ENCODE results near the gene CBFA2T2. TPM values are rescaled to one million over a fixed set of nuclear protein-coding genes. Genes with fewer than 3 reads are reported as not detected.

The CBFA2T2 gene
- total RNA-seq, 2 donors from 2014 or later = 14.8 to 18.0 TPM

DNA sequence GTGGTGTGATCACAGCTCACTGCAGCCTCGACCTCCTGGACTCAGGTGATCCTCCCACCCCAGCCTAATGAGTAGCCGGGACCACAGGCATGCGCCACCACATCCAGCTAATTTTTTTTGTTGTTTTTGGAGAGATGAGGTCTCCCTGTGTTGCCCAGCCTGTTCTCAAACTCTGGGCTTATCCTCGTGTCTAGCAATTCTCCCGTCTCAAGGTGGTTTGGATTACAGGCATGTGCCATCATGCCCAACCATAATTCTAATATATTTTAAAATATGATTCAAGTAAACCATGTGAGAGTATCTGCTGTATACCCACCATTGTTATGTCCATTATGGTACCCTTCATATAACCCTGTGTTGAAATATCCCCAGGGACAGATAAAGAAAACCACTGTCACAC lies 112.0 kb downstream of the CBFA2T2 start:
- no peak for ATAC-seq (ENCODE audit: insufficient number of reproducible peaks, low FRiP score, low read depth)
- Histone ChIP-seq H3K4me3 (no peak overlapping the region), H3K27ac (no peak overlapping the region), H3K27me3 (replicated peaks; ENCODE audit: insufficient read depth) (no peaks in the 10 kb centered on the region), H3K4me1 (ENCODE audit: control insufficient read depth in 1 of 2, low read depth in 2 of 2) (no peaks in the 10 kb centered on the region), H3K36me3 (no peaks in the 10 kb centered on the region), H3K9me3 (no peaks in the 10 kb centered on the region)
- TF ChIP-seq, protein P1, sequence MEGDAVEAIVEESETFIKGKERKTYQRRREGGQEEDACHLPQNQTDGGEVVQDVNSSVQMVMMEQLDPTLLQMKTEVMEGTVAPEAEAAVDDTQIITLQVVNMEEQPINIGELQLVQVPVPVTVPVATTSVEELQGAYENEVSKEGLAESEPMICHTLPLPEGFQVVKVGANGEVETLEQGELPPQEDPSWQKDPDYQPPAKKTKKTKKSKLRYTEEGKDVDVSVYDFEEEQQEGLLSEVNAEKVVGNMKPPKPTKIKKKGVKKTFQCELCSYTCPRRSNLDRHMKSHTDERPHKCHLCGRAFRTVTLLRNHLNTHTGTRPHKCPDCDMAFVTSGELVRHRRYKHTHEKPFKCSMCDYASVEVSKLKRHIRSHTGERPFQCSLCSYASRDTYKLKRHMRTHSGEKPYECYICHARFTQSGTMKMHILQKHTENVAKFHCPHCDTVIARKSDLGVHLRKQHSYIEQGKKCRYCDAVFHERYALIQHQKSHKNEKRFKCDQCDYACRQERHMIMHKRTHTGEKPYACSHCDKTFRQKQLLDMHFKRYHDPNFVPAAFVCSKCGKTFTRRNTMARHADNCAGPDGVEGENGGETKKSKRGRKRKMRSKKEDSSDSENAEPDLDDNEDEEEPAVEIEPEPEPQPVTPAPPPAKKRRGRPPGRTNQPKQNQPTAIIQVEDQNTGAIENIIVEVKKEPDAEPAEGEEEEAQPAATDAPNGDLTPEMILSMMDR (IDR thresholded peaks at IDR 0.05) = no peak
- no peak for DNase-seq (ENCODE audit: low spot score)

DNA sequence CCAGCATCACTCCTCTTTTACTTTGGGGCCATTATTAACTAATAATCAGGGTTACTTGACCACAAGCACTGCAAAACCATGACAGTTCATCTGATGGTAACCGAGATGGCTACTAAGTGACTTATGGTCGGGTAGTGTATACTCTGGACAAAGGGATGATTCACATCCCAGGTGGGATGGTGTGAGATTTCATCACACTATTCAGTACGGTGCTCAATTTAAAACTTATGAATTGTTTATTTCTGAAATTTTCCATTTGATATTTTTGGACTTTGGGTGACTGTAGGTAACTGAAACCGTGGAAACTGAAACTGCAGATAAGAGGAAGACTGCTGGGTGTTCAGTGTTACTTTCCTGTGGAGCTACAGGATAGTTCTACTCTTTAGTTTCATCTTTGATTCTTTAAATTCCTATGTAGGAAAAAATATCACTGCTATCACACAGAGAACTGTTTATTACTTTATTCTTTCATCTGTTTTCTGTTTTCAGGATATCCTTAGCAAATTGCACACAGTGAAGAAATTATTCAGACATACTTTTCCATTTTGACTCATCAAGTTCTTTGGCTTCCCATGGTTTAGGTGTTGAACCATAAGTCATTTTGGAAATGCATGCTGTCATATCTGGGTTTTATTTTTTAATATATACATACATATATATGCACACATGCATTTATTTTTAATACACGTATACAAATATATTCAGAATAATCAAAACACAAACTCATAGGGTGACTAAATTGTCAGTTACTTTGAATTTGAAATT lies 113.1 kb downstream of the CBFA2T2 start:
- Histone ChIP-seq H3K9me3 (no peaks in the 10 kb centered on the region), H3K4me1 (ENCODE audit: control insufficient read depth in 1 of 2, low read depth in 2 of 2) (no peaks in the 10 kb centered on the region), H3K36me3 (peaks cover 3% of the 10 kb centered on the region), H3K27me3 (replicated peaks; ENCODE audit: insufficient read depth) (no peaks in the 10 kb centered on the region), H3K27ac (no peak overlapping the region), H3K4me3 (no peak overlapping the region)
- ATAC-seq (ENCODE audit: insufficient number of reproducible peaks, low FRiP score, low read depth) = no peak
- TF ChIP-seq, protein P1 (IDR thresholded peaks at IDR 0.05) = no peak
- no peak for DNase-seq (ENCODE audit: low spot score)

DNA sequence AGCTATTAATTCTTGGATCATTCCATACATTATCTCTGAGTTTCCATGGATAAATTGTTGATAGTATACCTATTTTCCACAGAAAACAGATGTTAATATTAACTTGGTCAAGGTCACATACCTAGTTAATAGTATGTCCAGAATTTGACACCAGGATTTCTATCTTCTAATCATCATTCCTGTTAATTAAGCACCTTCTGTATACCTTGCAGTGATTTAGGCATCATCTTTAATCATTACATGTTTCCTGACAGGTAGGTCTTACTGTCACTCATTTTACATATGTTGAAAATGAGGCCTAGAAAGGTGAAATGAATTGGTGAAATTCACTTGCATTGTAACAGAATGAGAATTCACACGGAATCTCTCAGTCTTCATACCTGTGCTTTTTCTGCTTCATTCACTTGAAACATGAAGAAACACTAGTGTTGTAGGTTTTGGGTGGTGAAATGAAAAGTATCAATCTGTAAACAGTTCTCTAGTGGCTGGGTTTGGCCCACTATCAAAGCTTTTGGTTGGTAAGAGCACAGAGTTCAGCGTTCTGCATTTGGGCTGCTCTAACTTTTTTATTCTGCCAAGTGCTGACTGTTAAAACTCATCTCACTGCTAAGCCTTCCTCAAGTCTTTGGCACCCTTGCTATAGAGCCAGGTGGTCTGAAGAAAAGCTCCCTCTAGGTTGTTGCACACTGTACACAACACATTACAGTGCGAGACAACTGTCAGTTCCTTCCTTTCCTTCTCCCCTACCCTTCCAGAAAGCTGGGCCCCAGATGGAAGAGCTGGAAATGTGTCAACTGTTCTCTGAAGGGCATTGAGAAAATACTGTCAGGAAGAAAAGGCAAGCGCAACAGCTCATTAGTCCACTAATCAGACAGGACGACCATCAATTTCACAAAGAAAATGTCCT lies 114.4 kb downstream of the CBFA2T2 start:
- no peak for ATAC-seq (ENCODE audit: insufficient number of reproducible peaks, low FRiP score, low read depth)
- no peaks in the 10 kb centered on the region for H3K4me1 ChIP-seq (ENCODE audit: control insufficient read depth in 1 of 2, low read depth in 2 of 2)
- DNase-seq (ENCODE audit: low spot score) = no peak
- no peak overlapping the region for H3K4me3 ChIP-seq
- H3K27ac ChIP-seq = no peak overlapping the region
- peaks cover 5% of the 10 kb centered on the region for H3K36me3 ChIP-seq
- TF ChIP-seq, protein P1 (IDR thresholded peaks at IDR 0.05) = no peak
- no peaks in the 10 kb centered on the region for H3K27me3 ChIP-seq (replicated peaks; ENCODE audit: insufficient read depth)
- no peaks in the 10 kb centered on the region for H3K9me3 ChIP-seq

DNA sequence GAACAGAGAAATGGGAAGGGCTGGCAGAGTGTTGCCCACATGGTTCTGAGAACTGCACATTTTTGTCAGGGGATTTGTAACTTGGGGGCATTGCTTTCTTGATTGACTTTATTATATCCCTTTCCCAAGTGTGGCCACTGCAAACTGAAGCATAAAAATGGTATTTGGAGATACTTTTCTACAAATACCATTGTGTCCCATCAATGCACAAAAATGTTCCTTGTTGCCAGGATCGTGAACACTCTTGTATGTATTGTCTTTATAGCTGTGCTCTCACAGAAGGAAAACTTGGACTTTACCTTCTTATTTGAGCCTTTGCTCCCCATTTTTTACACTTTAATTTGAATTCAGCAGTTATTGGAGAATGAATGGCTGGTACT lies 115.1 kb downstream of the CBFA2T2 start:
- no peaks in the 10 kb centered on the region for H3K9me3 ChIP-seq
- no peak for ATAC-seq (ENCODE audit: insufficient number of reproducible peaks, low FRiP score, low read depth)
- peaks cover 5% of the 10 kb centered on the region for H3K36me3 ChIP-seq
- no peaks in the 10 kb centered on the region for H3K27me3 ChIP-seq (replicated peaks; ENCODE audit: insufficient read depth)
- H3K4me1 ChIP-seq (ENCODE audit: control insufficient read depth in 1 of 2, low read depth in 2 of 2) = no peaks in the 10 kb centered on the region
- DNase-seq (ENCODE audit: low spot score) = no peak
- TF ChIP-seq, protein P1 (IDR thresholded peaks at IDR 0.05) = no peak
- H3K27ac ChIP-seq = no peak overlapping the region
- H3K4me3 ChIP-seq = no peak overlapping the region

DNA sequence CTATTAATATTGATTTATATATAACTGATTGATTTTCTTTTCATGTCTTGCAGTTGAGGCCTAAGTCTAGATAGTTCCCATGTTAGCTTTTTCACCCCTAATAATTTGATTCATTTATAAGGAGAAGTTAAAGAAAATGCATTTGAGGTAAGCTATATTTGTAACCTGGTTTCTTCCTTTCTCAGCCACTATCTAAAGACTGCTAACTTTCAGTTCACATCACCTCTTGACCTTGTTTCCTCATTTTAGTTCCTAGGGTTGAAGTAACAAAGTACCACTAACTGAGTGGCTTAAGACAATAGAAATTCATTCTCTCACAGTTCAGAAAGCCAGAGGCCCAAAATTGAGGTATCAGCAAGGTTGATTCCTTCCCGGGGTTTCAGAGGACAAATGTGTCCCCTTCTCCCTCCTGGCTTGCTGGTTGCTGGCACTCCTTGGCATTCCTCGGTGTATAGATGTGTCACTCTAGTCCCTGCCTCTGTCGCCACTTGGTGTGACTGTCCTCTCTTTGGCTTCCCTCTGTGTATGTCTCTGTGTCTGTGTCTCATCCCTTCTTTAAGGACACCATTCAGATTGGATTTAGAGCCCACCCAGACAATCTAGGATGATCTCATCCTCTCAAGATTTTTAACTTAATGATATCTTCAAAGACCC lies 116.3 kb downstream of the CBFA2T2 start:
- no peak for ATAC-seq (ENCODE audit: insufficient number of reproducible peaks, low FRiP score, low read depth)
- Histone ChIP-seq H3K27me3 (replicated peaks; ENCODE audit: insufficient read depth) (no peaks in the 10 kb centered on the region), H3K9me3 (no peaks in the 10 kb centered on the region), H3K4me3 (no peak overlapping the region), H3K36me3 (peaks cover 13% of the 10 kb centered on the region), H3K4me1 (ENCODE audit: control insufficient read depth in 1 of 2, low read depth in 2 of 2) (no peaks in the 10 kb centered on the region), H3K27ac (no peak overlapping the region)
- no peak for DNase-seq (ENCODE audit: low spot score)
- TF ChIP-seq, protein P1 (IDR thresholded peaks at IDR 0.05) = no peak

All from thoracic aorta (tissue), 2 donors.